CD4-positive, alpha-beta T cell treated with Interleukin-4 for 4 hours (primary cell): ENCODE results near the gene DAPK2.

Experiments
- DNase-seq: peaks from one replicate; pipeline ENCODE4 v3.0.0-alpha.2; 2020

DAPK2 gene

DNA sequence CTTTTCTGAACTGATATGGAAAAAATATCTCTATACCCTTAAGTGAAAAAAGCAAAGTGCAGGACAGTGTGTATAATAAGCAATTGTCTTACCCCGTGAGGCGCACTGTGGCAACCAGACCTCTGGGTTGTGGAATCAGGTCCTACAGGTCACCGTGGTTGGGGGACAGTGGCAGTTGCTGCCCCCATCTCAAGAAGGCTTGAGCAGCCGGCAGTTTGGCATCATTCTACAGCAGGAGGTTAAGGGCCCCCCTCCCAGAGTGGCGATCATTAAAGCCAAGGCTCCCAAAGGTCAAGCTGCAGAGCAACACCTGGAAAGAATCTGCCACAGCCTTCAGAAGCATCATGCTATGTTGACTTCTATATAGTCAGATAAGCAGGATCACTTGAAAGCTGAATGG, 156.5 kb downstream of the DAPK2 start:
- no peak for DNase-seq

DNA sequence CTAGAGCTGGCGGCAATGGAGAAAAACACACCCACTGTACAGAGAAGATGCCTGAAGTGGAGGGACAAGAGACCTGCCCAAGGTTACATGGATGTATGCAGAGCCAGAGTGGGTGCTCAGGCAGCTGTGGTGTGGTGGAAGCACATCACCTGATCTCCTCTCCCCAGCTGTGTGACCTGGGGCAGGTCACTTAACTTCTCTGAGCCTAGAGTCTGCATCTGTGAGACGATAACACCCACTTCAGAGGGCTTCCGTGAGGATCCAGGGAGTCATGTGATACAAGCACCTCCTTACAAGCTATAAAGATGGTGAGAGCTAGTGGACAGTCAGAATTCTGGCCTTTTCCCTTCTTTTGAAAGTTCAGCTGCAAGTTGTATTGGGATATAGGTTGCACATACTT, 157.5 kb downstream of the DAPK2 start:
- no peak for DNase-seq

DNA sequence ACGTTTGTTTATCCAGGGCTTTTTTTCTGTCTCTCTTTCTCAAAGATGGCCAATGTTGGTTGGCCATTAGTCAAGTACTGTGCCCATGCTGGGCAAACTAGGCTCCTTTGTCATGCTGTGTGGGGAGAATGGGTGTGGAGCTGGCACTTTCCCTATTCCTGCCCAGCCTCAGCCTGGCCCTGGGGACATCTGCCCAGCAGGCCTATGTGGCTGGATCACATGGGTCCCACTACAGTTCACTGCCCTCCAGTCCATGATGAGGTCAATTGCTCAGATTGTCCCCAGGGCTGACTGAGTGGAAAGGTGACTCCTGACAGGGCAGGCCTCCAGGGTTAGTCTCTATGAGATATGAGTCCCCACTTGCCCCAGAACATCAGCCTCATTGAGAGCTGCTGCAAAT, 158.1 kb downstream of the DAPK2 start:
- no peak for DNase-seq

DNA sequence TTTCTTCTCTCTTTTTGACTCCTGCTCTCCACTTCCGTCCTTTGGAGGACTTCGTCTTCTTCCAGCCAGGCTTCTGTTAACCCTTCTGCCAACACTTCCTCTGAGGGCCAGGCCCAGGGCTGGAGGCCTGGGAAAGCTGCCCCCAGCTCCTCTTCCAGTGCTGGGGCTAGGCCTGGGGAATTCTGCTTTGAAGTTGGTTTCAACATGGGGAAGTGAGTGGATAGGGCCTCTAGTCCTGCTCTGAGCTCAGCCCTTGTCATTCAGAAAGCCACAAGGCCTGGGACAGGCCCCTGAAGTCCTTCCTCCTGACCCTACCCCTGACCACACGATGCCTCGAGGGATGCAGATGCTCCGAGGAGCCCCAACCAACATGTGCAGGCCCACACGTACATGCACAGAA, 158.7 kb downstream of the DAPK2 start:
- no peak for DNase-seq

DNA sequence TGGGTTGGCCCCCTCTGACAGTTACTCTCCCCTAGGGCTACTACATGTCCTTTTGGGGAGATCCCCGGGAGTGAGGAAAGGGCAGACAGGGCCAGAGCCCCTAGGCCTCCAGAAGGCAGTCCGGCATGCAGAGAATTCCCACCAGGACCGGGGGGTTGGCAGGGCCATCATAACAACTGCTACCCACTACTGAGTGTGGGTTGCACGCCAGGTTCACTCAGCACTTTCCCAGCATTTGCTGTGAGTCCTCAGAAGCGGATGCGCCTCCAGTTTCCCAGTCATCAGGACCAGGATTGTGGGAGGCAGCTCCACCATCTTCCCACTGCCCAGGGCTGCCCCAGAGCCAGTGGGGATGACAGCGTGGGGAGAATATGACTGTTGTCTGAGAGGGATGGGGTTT, 161.3 kb downstream of the DAPK2 start:
- DNase-seq: no peak

DNA sequence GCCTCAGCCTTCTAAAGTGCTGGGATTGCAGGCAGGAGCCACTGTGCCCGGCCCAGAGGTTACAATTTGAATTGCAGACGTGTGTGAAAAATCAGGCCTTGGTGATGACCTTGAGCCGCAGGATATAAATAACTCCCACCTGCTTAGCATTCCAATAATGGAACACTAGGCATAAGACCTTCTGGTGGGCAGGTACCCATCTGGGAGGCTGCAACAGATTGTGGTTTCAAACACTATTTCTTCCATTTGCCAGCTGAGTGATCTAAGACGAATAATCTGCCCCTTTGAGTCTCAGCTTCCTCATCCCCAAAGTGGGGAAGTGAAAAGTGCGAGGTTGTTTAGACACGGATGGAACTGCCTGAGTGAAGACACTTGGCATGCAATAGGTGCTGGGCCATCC, 164.9 kb downstream of the DAPK2 start:
- DNase-seq: no peak

DNA sequence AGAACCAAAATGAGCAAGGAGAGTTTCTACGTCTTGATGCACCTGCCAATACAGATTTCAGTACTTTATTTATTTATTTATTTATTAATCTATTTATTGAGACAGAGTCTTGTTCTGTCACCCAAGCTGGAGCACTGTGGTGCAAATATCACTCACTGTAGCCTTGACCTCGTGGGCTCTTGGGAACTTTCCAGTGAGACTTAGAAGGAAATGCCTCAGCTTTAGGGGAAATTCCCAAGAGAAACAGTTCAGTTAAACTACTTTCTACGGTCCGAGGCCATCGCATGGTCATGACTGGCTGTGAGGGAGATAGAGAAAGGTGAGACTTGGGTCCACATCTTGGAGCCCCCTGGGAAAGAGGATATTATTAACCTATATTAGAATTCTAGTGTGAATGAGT, 165.5 kb downstream of the DAPK2 start:
- no peak for DNase-seq

DNA sequence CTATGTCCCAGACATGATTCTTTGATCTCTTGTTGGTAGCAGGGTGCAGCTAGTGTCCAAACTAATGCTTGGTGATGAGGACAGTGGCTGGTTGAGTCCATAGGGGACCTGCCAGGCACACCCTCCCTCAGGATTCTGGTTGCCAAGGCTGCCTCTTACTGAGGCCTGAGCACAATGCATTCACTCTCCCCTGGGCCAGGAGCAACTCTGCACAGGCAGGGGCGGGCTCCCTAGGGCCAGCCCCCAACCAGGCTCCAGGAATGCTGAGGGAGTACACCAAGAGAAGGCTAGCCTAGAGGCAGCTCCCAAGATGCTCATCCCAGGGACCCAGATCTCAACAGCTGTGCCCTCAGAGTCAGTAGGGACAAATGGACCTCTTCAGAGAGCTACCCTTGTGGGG, 166.3 kb downstream of the DAPK2 start:
- no peak for DNase-seq

DNA sequence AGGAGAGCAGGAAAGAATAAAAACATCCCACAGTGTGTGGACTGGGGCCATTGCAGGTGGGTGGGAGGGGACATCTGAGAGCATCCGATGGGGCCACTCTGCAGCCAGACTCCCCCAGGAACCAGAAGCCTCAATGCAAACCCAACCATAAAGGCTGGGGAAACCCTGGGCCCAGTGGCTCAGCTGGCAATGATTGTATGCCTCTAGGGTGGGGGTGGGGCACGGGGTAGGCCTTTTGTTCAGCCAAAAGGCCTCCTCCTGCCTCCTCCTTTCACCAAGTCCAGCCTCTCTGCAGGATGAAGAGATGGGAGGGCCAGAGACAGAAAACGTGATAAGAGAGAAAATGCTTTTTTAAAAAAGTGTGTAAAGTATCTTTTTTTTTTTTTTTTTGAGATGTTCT, 167.1 kb downstream of the DAPK2 start:
- no peak for DNase-seq

DNA sequence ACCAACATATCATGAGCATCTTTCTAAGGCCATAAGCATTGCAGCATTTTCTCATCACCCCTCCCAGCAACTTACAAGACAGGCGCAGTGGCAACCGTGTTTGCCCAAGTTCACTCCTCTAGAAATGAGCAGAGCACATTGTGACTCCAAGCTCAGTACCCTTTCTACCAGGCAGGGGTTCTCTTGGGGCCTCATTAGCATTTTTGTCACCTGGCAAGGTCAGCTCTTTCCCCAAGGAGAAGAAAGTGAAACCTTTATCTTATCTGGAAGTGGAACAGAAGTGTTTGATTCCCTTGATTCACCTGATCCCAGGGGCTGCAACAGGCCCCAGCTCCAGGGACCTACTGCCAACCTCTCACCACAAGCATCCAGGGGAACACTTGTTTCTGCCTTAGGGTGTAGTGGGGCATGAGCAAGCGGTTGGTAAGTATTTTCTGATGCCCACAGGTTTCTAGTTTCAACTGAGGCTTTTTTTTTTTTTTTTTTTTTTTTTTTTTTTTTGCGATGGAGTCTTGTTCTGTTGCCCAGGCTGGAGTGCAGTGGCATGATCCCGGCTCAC, 168.5 kb downstream of the DAPK2 start:
- DNase-seq: no peak

DNA sequence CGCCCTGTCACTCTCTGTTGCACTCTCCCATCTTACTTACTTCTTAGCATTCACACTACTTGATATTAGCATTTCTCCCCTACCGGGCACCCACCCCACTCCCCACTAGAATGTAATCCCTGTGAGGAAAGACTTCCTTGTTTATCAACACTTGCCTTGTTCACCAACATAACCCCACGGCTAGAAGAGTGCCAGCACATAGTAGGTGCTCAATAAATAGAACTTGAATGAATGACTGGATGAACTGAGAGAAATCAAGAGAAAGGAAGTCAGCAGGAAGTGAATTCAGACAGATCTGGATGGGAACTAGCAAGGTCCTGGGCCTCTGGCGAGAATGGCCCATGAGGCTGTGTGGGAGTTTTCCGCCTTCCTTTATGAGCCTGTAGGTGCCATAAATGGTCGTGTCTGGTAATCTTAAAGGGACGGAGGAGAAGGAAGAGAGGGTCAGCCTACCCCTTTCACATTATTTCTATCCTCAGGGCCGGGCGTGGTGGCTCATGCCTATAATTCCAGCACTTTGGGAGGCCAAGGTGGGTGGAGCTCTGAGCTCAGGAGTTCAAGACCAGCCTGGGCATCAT, 170.1 kb downstream of the DAPK2 start:
- DNase-seq: no peak

DNA sequence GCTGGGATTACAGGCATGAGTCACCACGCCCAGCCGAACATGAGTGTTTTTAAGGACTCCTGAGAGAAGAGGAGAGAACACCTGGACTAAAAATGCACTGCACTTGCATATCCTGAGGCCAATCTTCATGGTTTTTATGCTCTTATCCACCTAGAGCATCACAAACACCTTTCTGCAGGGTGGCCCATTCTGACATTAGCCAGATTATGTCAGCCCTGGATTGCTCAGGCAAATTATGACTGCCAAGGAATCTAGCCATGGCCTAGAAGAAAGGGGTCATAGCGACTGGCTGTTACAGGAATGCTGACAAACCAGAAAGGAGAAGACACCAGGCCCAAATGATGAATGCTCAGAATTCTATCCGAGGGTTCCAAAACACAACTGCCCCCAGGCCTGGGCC, 171.7 kb downstream of the DAPK2 start:
- DNase-seq: no peak

DNA sequence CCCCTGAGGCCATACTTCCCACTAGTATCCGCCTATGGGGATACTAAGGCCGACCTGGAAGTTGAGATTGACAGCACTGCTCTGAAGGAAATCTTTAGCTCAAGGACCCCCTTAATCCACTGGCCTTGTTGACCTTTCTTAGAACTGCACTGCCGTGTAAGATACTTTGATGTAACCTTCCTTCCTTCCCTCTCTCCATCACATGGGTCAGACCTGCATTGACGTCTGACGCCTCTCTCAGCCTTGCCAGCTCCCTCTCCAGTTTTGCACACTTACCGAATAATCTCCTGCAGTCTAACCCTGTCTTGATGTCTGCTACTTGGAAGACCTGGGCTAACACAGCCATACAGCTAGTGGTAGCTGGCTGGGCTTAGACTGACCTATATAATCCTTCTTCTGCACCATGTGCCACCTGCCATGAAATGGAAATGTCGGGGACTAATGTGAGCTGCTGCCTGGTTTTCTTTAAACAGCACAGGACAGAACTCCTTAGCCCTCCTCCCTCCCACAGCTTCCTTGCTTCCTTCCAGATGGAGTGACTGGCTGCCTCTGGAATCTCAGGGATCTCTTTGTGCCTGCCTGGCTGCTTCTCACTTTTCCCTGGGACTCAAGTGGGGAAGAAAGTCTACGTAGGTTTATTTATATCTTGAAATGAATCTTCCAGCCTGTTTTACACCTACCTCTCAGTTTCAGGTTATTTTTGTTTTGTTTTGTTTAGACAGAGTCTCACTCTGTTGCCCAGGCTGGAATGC, 173.3 kb downstream of the DAPK2 start:
- no peak for DNase-seq

DNA sequence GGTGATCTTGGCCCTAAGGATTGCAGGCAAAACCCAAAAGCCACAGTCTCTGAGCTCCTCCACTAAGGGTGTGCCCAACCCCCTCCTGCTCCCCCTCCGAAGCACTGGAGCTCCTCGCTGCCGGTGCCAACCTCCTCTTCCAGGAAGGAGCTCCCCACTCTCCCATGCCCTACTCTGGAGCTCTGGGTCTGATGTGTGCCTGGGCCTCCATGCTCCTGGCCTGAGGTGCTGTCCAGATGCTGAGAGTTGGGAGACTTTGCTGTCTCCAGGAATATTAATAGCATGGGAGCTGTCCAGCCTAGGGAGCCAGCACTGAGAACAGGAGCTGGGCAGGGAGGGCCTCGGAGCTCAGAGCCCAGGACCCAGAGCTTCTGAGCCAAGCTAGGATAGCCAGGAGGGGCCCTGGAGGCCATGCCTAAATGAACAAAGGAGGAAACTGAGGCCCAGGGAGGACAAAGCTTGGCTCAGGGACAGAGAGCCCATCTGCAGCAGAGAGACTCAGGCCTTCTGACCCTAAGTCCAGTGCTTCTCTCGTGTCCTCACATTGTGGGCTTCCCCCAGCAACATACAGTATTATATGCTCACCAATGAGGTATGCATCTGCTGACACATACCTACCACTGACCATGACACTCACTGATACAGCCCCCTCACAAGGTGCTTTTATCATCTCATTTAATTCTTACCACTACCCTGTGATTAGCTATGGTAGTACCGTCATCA, 175.6 kb downstream of the DAPK2 start:
- no peak for DNase-seq

DNA sequence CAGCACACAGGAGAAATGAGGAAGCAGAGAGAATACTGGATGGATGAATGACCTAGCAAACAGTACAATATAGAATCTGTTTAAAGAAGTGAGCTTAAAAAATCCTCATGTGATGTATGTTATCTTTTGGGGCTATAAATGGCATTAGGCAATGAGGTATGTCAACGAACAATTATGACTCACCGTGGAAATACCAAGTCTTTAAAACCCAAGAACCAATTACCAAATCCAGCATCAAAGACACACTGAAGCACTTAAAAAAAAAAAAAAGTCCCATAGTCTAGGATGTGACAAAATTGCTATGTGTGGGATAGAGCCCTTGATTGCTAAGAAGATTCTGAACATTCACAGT, 176.3 kb downstream of the DAPK2 start:
- DNase-seq: peak; percentile 36

DNA sequence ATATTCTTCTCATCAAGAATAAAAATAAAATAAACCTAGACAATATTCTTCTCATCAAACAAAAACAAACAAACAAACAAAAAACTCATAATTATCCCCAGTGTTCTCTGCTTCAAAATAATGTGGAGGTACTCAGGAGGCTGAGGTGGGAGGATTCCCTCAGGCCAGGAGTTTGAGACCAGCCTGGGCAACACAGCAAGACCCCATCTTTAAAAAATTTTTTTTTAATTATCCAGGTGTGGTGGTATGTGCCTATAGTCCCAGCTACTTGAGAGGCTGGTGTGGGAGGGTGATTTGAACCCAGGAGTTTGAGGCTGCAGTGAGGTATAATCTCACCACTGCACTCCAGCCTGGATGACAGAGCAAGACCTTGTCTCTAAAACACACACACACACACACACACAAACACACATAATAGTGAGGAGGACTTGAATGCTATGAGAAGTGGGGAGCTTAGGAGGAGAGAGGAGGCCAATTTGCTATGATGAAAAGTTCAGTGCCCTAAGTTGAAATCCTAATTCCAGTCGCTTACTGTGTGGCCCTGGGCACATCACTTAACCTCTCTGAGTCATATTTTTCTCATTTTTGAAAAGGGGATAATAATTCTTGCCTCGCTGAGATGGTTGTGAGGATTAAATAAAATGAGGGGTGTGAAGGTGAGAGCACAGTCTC, 176.8 kb downstream of the DAPK2 start:
- DNase-seq: no peak

DNA sequence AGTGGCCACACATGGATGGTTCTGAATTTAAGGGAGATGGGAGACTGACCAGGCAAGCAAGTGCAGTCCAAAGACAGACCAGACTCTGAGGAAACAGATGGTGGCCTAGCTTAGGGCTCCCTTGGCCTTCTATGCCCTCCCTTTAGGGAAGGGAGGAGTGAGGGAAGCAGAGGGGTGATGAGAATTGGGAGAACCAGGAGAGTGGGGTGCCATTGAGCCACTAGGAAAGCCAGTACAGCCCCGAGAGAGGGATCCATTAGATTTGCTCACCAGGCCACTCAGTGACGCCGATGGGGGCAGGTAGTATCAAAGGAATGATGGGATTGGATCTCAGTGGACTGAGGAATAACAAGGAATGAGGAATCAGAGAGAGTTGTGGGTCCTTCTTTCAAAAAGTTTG, 182.1 kb downstream of the DAPK2 start:
- DNase-seq: no peak

DNA sequence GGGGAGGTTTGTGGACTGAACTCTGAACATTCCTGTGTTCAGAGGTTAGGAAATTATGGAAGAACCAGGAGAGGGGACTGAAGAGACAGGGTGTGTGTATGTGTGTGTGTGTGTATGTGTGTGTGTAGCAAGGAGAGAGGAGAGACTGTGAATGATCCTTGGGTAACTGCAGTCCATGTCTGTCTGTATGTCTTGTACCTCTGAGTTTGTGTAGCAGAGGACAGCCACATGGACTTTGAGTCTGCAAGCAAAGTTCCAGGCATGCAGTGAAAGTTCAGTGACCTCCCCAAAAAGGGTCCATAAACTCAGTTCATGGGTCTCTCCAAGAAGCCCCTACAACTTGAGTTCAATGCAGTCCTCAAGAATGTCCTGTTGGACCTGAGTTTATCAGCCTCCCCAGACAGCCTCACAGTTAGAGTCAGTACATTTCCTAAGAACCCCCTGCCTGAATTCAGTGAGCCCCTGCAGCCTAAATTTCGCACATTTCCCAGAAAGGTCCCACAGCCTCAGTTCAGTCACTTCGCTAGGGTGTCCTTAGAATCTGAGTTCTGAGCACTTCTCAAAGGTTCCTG, 184.3 kb downstream of the DAPK2 start:
- no peak for DNase-seq

DNA sequence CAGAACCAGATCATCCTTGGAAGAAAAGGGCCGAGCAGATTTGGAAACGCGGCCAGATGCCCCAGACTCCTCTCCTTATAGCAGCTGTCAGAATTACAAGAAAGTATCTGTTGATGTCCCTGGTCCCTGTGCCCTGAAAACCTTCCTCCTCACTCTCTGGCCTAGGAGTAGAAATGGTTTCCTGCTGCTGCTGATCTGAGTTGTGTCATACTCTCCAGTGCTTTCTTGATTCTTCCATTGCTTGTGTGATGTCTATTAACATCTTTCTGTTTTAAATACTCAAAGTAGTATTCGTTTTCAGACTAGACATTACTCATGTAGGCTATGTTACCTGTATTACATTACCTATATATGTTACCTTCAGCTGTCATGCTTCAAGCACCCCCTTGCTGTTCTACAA, 185.7 kb downstream of the DAPK2 start:
- peak; percentile 12 for DNase-seq

DNA sequence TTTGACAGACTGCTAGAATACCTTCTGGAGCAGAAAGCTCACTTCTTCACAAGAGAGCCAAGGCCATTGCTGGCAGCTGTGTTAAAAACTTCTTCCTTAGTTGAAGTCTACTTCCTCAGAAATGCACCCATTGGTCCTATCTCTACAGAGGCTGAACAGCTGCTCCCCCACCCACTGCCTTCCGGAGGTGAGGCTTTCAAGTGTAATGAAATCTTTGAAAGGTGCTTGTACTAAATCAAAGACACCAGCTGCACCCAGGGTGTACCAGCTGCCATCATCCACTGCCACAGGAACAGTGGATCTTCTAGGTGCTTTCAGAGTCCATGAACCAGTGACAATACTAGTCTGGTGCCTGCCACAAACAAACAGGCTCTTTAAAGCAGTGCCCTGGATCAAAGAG, 186.1 kb downstream of the DAPK2 start:
- peak; percentile 82 for DNase-seq

DNA sequence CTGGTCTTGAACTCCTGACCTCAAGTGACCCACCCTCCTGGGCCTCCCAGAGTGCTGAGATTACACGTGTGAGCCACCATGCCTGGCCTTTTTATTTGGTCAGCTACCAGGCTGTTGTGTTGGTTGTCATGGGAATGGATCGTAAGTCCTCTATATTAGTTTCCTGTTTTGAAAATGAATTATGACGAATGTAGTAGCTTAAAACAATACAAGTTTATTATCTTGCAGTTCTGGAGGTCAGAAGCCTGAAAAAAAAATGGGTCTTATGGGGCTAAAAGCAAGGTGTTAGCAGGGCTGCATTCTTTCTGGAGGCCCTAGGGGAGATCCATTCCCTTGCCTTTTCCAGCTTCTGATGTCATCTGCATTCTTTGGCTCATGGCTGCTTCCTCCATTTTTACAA, 187.4 kb downstream of the DAPK2 start:
- DNase-seq: peak; percentile 46

DNA sequence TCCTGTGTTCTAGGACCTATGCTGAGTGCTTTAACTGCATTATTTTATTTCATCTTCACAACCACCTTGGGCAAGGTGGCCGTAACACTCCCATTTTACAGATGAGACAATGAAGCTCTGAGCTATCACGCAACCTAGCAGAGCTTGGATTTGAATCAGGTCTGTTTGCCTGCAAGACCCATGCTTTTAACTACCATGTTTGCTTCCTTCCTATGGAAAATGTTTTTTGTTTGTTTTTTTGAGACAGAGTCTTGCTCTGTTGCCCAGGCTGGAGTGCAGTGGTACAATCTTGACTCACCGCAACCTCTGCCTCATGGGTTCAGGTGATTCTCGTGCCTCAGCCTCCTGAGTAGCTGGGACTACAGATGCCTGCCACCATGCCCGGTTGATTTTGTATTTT, 187.8 kb downstream of the DAPK2 start:
- DNase-seq: no peak

DNA sequence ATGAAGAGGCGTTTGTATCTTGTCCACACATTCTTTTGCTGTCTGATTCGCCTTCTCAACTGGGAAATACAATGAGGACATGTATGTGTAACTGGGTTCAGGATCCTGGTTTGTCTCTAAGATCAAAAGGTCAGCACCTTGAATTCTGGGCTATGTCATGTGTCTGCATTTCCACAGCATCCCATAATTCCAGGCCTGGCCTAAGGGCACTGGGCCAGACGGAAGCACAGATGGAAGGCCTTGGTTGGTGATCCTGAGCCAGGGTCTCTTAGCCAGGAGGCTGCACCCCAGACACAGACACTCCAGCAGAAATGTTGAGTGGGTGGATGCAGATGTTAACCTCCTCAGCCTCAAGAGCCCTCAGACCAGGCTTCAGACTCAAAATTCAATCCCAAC, 188.8 kb downstream of the DAPK2 start:
- no peak for DNase-seq
